ENCODE measurements around the gene ABHD8. TPM values are rescaled to one million over a fixed set of nuclear protein-coding genes. Genes with fewer than 3 reads are reported as not detected.

ABHD8 gene
- polyA plus RNA-seq, 1 donor from 2014 or later, result 8.5 TPM

DNA sequence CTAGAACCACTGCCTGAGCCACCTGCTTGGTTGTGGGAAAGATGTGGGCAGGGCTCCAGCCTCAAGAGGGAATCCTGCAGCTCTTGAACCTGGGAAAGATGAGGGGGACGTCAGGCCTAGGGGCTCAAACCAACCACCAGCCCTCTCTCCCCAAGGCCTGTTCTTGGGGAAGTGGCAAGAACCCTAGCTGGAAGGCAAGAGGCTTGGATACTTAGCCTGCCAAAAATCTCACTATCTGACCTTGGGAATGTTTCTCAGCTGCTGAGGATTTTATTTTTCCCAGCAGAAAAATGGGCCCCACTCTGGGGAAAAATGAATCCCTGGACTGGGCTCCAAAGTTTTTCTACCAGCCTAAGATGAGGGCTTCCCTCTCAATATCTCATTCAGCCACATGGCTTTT lies 43.3 kb downstream of the ABHD8 start:
- Mint-ChIP-seq H3K4me3 (no peak overlapping the region), H3K36me3 (no peaks in the 10 kb centered on the region), H3K4me1 (peaks cover 4 to 7% (median 4%) of the 10 kb centered on the region in 3 donors), H3K9me3 (no peaks in the 10 kb centered on the region), H3K27ac (no peak overlapping the region), H3K27me3 (no peaks in the 10 kb centered on the region)

DNA sequence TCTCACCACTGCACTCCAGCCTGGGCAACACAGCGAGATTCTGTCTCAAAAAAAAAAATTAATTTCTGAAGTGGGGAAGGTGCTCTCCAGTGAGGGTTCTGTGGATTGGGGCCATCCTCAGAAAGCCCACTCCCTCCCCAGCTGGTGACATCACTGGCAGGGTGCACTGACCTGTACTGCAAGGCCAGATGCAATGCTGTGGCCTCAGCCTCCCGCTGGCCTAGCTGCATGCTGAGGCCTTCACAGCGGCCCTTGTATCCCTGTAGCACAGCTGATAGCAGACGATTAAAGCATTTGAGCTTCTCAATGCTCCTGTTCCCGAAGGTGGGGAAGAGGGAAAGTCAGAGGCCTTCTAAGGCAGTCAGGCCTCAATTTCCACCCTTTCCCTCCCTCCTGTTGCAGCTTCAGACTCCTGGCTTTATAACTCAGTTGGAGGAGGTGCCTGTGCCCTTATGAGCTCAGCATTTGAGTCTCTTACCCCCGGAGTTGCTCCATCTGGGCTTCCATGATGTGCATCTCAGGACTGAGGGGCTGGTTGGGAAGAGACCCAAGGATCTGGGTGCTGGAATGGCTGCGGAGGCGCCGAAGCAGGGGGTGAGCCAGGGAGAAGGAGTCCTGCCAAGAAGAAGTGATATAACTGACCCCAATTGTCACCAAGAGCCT lies 44.0 kb downstream of the ABHD8 start:
- Mint-ChIP-seq H3K4me3 (no peak overlapping the region), H3K9me3 (no peaks in the 10 kb centered on the region), H3K36me3 (no peaks in the 10 kb centered on the region), H3K4me1 (peaks cover 4 to 6% (median 4%) of the 10 kb centered on the region in 3 donors), H3K27me3 (no peaks in the 10 kb centered on the region), H3K27ac (no peak overlapping the region)

DNA sequence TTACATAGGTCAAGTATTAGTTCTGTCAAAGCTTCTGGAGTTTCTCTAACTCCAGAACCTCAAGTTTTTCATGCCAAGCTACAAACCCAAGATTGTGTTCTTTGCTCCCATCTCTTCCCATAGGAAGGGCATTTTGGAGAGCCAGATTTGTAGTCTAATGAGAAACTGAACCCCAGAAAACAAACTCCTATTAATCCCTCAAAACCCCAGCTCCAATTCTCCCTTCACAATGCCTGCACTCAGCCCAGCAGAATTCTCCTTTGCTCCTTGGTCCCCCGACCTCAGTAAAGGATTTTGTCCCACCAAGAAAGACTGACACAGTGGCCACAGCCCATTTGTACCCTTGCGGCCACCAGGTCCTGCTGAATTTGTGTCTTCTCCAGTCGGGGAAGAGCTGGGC lies 47.1 kb downstream of the ABHD8 start:
- Mint-ChIP-seq H3K4me3 (no peak overlapping the region), H3K9me3 (no peaks in the 10 kb centered on the region), H3K4me1 (peaks cover 4 to 6% (median 4%) of the 10 kb centered on the region in 3 donors), H3K27ac (no peak overlapping the region), H3K27me3 (no peaks in the 10 kb centered on the region), H3K36me3 (no peaks in the 10 kb centered on the region)

DNA sequence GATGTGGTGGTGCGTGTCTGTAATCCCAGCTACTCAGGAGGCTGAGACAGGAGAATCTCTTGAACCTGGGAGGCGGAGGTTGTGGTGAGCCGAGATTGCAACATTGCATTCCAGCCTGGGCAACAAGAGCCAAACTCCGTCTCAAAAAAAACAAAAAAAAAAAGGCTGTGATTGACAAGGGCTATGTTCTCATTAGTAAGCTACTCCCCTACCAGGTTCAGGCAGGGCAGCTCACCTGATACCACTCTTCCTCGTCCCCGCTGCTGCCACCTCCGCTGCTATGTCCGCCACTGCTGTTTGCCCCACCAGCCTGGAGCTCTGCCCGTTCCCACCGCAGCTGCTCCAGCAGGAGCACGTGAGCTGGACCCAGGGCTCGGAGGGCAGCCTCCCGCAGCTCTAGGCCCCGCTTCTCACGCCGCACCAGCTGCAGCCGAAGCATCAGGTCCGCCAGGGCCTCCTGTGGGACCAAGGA lies 48.0 kb downstream of the ABHD8 start:
- H3K4me3 Mint-ChIP-seq, result peak overlapping the region in 1 of 4 donors; percentile 14
- H3K9me3 Mint-ChIP-seq, result no peaks in the 10 kb centered on the region
- H3K36me3 Mint-ChIP-seq, result no peaks in the 10 kb centered on the region
- no peaks in the 10 kb centered on the region for H3K27me3 Mint-ChIP-seq
- no peaks in the 10 kb centered on the region for H3K4me1 Mint-ChIP-seq
- H3K27ac Mint-ChIP-seq, result no peak overlapping the region

DNA sequence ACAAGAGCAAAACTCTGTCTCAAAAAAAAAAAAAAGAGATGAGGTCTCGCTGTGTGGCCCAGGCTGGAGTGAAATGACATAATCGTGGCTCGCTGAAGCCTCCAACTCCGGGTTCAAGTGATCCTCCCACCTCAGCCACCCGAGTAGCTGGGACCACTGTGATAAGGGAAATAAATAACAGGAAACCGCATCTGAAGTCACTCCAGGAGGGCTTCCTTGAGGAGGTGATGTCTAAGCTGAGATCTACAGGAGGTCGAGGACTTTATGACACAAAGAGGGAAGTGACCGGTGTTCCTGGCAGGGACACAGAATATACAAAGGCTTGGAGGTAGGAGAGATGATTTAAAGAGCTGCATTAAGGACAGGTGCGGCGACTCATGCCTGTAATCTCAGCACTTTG lies 48.6 kb downstream of the ABHD8 start:
- no peaks in the 10 kb centered on the region for H3K36me3 Mint-ChIP-seq

DNA sequence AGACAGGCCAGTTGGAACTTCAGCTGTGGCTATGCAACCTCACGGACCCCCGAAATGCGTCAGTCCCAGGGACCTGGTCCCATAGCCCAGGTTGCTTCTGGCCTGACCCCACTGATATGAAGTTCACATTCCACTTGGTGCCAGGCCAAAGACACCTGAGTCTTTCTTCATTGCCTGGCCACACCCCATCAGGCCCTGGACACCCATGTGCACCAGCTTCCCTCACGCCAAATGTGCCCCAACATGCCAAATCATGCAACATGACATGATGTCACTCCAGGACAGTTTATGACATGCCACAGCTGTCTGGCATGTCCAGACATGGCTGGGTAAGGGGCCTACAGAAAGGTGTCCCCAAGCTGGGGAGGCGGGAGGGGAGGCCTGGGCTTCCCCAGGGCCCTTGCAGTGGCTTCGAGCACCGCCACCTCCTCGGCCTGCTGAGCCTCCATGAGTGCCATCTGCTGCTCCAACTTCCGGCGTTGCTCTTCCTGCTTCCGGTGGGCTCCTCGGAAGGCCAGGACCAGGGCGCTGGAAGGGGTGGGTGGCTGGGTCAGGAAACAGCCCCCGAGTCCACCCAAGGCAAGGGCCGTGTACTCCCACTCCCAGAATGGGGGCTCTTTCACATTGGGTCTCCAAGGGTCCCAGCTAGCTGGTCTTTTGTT lies 53.2 kb downstream of the ABHD8 start:
- H3K4me3 Mint-ChIP-seq, result peak overlapping the region in 2 of 4 donors; percentile 63 to 75
- peak overlapping the region in 2 of 3 donors; percentile 25 to 90 for H3K27ac Mint-ChIP-seq
- peaks cover 0 to 4% (median 0%) of the 10 kb centered on the region in 3 donors for H3K4me1 Mint-ChIP-seq
- H3K27me3 Mint-ChIP-seq, result no peaks in the 10 kb centered on the region
- no peaks in the 10 kb centered on the region for H3K36me3 Mint-ChIP-seq
- no peaks in the 10 kb centered on the region for H3K9me3 Mint-ChIP-seq

More for the DNA sequence above, 48.6 kb downstream of the ABHD8 start:
- peak overlapping the region in 1 of 3 donors; percentile 84 for H3K27ac Mint-ChIP-seq
- H3K27me3 Mint-ChIP-seq, result no peaks in the 10 kb centered on the region
- H3K9me3 Mint-ChIP-seq, result no peaks in the 10 kb centered on the region
- H3K4me3 Mint-ChIP-seq, result peak overlapping the region in 1 of 4 donors; percentile 14
- no peaks in the 10 kb centered on the region for H3K4me1 Mint-ChIP-seq

DNA sequence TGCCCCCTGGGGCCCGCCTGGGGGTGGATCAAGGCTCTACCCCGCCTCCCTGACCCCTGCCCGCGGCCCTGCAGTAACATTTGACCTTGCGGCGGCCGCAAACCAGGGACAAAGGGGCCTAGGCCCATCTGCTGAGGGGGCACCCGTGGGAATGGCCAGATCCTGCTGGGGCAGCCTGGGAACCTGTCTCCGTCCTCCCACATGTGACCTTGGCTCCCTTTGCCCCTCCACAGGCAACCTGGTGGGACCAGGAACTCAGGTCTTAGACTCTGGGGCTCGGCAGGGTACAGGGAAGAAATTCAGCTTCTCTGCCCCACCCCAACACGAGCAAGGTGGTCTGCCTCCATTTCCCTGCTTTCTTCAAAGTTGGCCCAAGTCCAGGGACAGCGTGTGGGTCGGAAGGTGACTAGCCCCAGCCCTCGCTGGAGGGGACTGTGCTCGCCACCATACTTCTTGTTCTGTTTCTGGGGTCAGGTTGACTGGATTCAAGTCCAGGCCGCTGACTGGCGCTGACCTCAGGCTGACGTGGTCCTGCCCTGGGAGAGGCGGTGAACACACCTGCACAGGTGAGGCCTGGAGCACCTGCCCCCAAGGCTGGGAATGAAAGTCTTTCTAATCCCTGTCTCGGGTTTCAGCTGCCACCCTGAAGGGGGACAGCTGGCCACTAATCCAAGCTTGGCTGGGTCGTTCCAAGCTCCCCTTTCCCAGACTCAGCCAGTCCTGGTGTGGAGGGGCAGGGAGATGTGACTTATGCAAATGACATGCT lies 55.0 kb downstream of the ABHD8 start:
- Mint-ChIP-seq H3K27ac (peak overlapping the region in 2 of 3 donors; percentile 39 to 53), H3K36me3 (no peaks in the 10 kb centered on the region), H3K27me3 (no peaks in the 10 kb centered on the region), H3K4me3 (peak overlapping the region in 1 of 4 donors; percentile 75), H3K4me1 (peaks cover 0 to 5% (median 0%) of the 10 kb centered on the region in 3 donors), H3K9me3 (no peaks in the 10 kb centered on the region)

DNA sequence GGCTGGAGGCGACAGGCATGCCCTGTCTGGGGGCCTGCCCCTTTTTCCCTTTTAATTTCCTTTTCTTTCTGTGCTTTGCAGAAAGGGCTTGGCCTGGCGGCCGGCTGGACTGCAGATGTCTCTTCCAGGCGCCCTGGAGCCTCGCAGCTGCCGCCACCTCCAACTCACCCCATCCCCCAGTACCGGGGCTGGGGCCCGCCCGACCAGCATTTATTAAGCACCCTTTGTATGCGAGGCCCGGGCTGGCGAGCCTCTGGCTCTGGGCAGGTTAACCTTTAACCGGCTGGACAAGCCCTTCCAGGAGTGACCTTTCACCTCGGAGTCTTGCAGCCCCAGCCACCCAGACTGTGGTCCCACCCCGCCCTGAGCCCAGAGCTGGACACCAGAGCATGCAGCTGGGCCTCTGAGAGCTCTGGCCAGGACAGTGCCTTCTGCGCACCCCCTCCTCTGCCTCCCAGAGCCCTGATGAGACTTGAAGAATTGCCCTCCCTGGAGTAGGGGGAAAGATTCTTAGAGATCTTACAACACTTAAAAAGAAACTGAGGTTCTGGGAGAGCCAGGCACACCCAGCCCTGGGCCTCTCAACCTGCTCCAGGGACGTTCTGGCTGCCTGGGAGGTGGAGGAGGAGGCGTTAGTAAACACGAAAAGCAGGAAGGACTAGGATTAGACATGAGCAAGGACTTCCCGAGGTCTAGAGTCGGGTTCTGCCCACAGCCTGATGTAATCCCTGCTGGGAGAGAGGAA lies 56.4 kb downstream of the ABHD8 start:
- peak overlapping the region in 2 of 3 donors; percentile 72 to 79 for H3K27ac Mint-ChIP-seq
- H3K4me1 Mint-ChIP-seq, result peaks cover 0 to 11% (median 5%) of the 10 kb centered on the region in 3 donors
- H3K4me3 Mint-ChIP-seq, result peak overlapping the region; percentile 89 to 97 (median 92)
- no peaks in the 10 kb centered on the region for H3K9me3 Mint-ChIP-seq
- H3K27me3 Mint-ChIP-seq, result no peaks in the 10 kb centered on the region
- H3K36me3 Mint-ChIP-seq, result no peaks in the 10 kb centered on the region

DNA sequence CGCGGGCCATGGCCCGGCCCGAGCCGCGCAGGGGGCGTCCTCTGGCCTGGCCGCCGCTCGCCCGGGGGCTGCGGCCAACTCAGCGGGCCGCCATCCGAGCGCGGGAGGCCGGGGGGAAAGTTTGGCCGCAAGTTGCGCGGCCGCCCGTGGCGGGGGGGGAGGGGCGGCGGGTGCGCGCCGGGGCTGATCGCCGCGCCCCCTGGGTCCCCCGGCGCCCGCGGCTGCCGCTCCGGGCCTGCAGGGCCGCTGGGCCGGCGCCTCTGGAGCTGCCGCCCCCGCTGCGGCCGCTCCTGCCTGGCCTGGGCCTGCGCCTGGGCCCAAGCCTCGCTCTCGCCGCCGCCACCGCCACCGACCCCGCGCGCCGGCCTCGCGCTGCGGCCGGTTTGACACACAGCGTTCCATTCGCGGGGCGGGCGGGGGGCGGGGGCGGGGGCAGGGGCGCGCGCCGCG lies 57.7 kb downstream of the ABHD8 start, which contains the start of gene NR2F6:
NR2F6 (minus strand) TSS at position 385 of the 450 bp plus-strand sequence. CDS start 699 bp downstream, outside the sequence.
- no peaks in the 10 kb centered on the region for H3K36me3 Mint-ChIP-seq
- peak within 1 kb of the TSS; percentile 89 to 97 (median 92) for H3K4me3 Mint-ChIP-seq
- H3K9me3 Mint-ChIP-seq, result no peaks in the 10 kb centered on the region
- H3K27ac Mint-ChIP-seq, result peak within 1 kb of the TSS in 2 of 3 donors; percentile 79 to 86
- H3K27me3 Mint-ChIP-seq, result no peaks in the 10 kb centered on the region
- peaks cover 4 to 11% (median 5%) of the 10 kb centered on the region in 3 donors for H3K4me1 Mint-ChIP-seq

DNA sequence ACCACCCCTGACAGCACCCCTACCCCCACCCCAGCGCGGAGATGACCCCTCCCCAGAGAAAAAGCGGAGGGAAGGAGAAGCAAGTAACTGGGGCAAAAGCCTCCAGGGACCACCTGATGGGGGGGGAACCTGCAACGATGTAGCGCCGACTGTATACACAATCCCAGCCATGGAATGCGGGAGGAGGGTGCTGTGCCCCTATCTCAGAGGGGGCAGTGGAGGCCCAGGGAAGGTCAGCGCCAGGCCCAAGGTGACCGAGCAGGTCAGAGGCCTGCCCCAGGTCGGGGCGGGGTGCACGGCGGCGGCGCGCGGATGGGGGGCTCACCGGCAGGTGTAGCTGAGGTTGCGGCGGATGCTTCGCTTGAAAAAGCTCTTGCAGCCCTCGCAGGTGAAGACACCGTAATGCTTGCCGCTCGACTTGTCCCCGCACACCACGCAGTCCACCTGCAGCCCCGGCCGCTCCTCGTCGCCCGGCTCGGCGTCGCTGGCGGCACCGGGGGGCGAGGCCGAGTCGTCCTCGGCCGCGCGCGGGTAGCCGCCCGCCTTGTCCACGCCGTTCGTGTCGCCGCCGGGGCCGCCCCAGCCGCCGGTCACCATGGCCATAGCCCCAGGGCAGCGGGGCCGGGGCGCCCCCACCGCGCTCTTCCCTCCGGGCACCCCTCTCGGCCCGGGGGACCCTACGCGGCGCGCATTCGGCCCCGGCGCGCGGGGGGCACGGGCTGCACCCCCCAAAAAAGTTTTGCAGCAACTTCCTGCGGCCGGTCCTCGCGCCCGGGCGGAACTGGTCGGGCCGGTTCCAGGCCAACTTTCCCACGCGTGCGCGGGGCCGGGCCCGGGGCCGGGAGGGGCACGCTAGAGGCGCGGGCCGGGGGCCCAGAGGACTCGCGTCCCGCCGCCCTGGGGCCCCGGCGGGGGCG lies 58.3 kb downstream of the ABHD8 start:
- H3K9me3 Mint-ChIP-seq, result no peaks in the 10 kb centered on the region
- peaks cover 4 to 11% (median 5%) of the 10 kb centered on the region in 3 donors for H3K4me1 Mint-ChIP-seq
- H3K36me3 Mint-ChIP-seq, result no peaks in the 10 kb centered on the region
- H3K27ac Mint-ChIP-seq, result no peak overlapping the region
- H3K27me3 Mint-ChIP-seq, result no peaks in the 10 kb centered on the region
- peak overlapping the region; percentile 65 to 82 (median 68) for H3K4me3 Mint-ChIP-seq

DNA sequence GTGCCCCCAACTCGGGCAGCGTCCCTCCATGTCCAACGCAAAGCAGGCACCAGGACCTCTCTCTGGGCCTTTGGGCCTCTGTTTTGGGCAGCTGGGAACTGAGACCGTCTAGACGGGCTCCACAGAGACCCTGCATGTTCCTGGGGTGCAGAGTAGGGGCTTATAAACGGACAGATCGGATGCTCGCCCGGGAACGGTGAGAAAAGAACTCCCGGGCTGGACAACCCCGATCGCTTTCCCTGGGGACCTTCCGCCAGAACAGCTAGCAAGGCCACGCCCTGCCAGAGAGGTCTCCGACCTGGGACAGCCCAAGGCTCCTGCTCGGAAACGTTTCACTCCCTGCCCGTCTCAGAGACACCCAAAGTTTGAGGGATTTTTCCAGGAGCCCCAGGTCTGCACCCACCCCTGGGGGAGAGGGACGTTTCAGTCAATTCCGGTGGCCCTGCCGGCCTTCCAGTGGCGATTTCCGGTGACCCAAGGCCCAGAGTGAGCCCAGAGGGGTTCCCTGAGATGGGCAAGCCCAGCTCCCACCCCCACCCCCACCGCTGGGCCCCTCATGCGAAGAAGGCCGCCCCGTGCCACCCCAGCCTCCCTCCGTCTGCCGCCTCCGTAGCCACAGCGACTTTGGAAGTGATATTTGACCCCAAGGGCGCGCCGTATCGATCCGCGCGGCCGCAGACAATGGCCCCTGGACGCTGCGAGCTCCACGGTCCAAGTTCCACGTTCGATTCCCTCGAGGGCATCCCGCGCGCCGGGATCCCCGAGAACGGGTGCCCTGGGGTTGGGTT lies 59.2 kb downstream of the ABHD8 start:
- peak overlapping the region; percentile 67 to 82 (median 73) for H3K4me3 Mint-ChIP-seq
- H3K4me1 Mint-ChIP-seq, result peaks cover 4 to 11% (median 5%) of the 10 kb centered on the region in 3 donors
- peak overlapping the region in 1 of 3 donors; percentile 58 for H3K27ac Mint-ChIP-seq
- no peaks in the 10 kb centered on the region for H3K36me3 Mint-ChIP-seq
- H3K9me3 Mint-ChIP-seq, result no peaks in the 10 kb centered on the region
- no peaks in the 10 kb centered on the region for H3K27me3 Mint-ChIP-seq

DNA sequence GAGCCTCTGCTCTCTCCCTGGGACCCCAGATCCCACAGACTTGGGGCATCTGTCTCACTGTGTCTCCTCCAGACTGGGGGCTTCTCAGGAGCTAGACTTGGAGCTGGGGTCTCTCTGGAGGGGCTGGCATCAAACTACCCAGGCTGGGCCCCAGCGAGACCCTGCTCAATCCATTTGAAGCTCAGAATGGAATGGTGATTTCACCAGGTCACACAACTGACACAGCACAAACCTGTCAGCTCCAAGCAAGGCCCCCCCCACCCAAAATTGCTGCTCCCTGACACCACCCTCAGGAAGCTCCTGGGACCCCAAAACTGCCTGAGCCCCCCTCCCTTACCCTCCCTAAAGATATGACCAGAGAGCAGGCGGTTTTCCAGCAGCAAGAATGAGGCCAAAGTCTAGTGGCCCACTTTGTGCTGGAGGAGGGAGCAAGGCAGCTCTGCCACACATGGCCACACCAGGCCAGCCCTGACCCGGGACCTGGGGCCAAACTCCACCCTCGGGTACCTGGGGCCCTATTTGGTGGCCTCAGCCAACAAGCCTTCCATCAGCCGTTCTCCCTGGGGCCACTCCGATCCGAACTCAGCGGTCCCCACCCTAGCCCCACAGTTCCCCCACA lies 59.9 kb downstream of the ABHD8 start:
- no peaks in the 10 kb centered on the region for H3K36me3 Mint-ChIP-seq
- H3K27ac Mint-ChIP-seq, result peak overlapping the region in 2 of 3 donors; percentile 58 to 82
- H3K9me3 Mint-ChIP-seq, result no peaks in the 10 kb centered on the region
- H3K4me3 Mint-ChIP-seq, result peak overlapping the region in 2 of 4 donors; percentile 30 to 67
- H3K4me1 Mint-ChIP-seq, result peaks cover 4 to 11% (median 5%) of the 10 kb centered on the region in 3 donors
- H3K27me3 Mint-ChIP-seq, result no peaks in the 10 kb centered on the region

Data from IgD-negative memory B cell (primary cell).